ENCODE data around the gene BICRAL. TPM values are rescaled to one million over a fixed set of nuclear protein-coding genes. Genes with fewer than 3 reads are reported as not detected.
"Not testable (repeated sequence)": the region's sequence is repeated elsewhere in the genome, so short reads cannot be mapped to it uniquely, and the experiment has no call there.

The BICRAL gene
- total and polyA plus RNA-seq, 5 donors: 3.9 to 13.6 (median 12.6) TPM

GRCh38 chr6:42901538-42901957, 119.7 kb downstream of the BICRAL start:
- 2% methylated on average over 11 of the region's 11 CpGs for WGBS
- ATAC-seq (peak; percentile 96), DNase-seq (peak; percentile 83 to 89 (median 87))
- no peak overlapping the region for H3K27ac ChIP-seq (ENCODE audit: low read length)
- H3K27me3 ChIP-seq (ENCODE audit: control insufficient read depth, insufficient read depth): no peaks in the 10 kb centered on the region
- no peak overlapping the region for H3K4me3 ChIP-seq (ENCODE audit: low read length)
- H3K9me3 ChIP-seq (ENCODE audit: control insufficient read depth, low read length): no peaks in the 10 kb centered on the region
- intact Hi-C loops (cut with DNase I): loop anchor here (5.0 to 10.0 kb wide), 3 partner anchors 226 to 243 kb away; no protein-coding TSS in a partner anchor
- no peaks in the 10 kb centered on the region for H3K4me1 ChIP-seq (ENCODE audit: control insufficient read depth, insufficient read depth, low read length)

GRCh38 chr6:42902429-42903263, 120.8 kb downstream of the BICRAL start:
- not testable (repeated sequence) for DNase-seq; H3K4me1 ChIP-seq (ENCODE audit: control insufficient read depth, insufficient read depth, low read length); ATAC-seq; H3K4me3 ChIP-seq (ENCODE audit: low read length); H3K9me3 ChIP-seq (ENCODE audit: control insufficient read depth, low read length); H3K27me3 ChIP-seq (ENCODE audit: control insufficient read depth, insufficient read depth)
- WGBS: 48% methylated on average over 22 of the region's 22 CpGs
- intact Hi-C loops (cut with DNase I): loop anchor here (5.0 to 10.0 kb wide), 3 partner anchors 225 to 242 kb away; no protein-coding TSS in a partner anchor
- H3K27ac ChIP-seq (ENCODE audit: low read length): peak overlapping the region; percentile 79

- Histone ChIP-seq H3K27ac (ENCODE audit: low read length) (no peak overlapping the region), H3K4me1 (ENCODE audit: control insufficient read depth, insufficient read depth, low read length) (no peaks in the 10 kb centered on the region), H3K9me3 (ENCODE audit: control insufficient read depth, low read length) (no peaks in the 10 kb centered on the region), H3K4me3 (ENCODE audit: low read length) (no peak overlapping the region), H3K27me3 (ENCODE audit: control insufficient read depth, insufficient read depth) (no peaks in the 10 kb centered on the region)
- no peak for ATAC-seq
- no peak for DNase-seq
- intact Hi-C loops (cut with DNase I): loop anchor here (5.0 to 10.0 kb wide), 3 partner anchors 223 to 240 kb away; no protein-coding TSS in a partner anchor
- WGBS: 88% methylated on average over 10 of the region's 10 CpGs
Observed at GRCh38 chr6:42904467-42904866, 122.6 kb downstream of the BICRAL start.

GRCh38 chr6:42907336-42907735, 125.5 kb downstream of the BICRAL start:
- Histone ChIP-seq H3K4me3 (ENCODE audit: low read length) (no peak overlapping the region), H3K4me1 (ENCODE audit: control insufficient read depth, insufficient read depth, low read length) (no peaks in the 10 kb centered on the region), H3K9me3 (ENCODE audit: control insufficient read depth, low read length) (no peaks in the 10 kb centered on the region), H3K27ac (ENCODE audit: low read length) (no peak overlapping the region), H3K27me3 (ENCODE audit: control insufficient read depth, insufficient read depth) (no peaks in the 10 kb centered on the region)
- peak; percentile 41 to 71 (median 65) for DNase-seq
- WGBS: 21% methylated on average over 5 of the region's 5 CpGs
- peak; percentile 53 to 67 for ATAC-seq
- intact Hi-C loops (cut with DNase I): loop anchor here in 2 of 4 donors (5.0 to 10.0 kb wide), 2 partner anchors 235 to 237 kb away; no protein-coding TSS in a partner anchor

GRCh38 chr6:42909835-42910234, 128.0 kb downstream of the BICRAL start:
- ATAC-seq: no peak
- Histone ChIP-seq H3K27me3 (ENCODE audit: control insufficient read depth, insufficient read depth) (no peaks in the 10 kb centered on the region), H3K9me3 (ENCODE audit: control insufficient read depth, low read length) (no peaks in the 10 kb centered on the region), H3K4me1 (ENCODE audit: control insufficient read depth, insufficient read depth, low read length) (no peaks in the 10 kb centered on the region), H3K27ac (ENCODE audit: low read length) (no peak overlapping the region), H3K4me3 (ENCODE audit: low read length) (no peak overlapping the region)
- 83% methylated on average over 10 of the region's 10 CpGs for WGBS
- DNase-seq: no peak
- intact Hi-C loops (cut with DNase I): loop anchor here in 2 of 4 donors (5.0 to 10.0 kb wide), 2 partner anchors 232 to 235 kb away; no protein-coding TSS in a partner anchor

GRCh38 chr6:42911171-42912021, 129.5 kb downstream of the BICRAL start:
- Histone ChIP-seq H3K9me3 (ENCODE audit: control insufficient read depth, low read length) (no peaks in the 10 kb centered on the region), H3K4me1 (ENCODE audit: control insufficient read depth, insufficient read depth, low read length) (no peaks in the 10 kb centered on the region), H3K4me3 (ENCODE audit: low read length) (peak overlapping the region; percentile 21), H3K27me3 (ENCODE audit: control insufficient read depth, insufficient read depth) (no peaks in the 10 kb centered on the region), H3K27ac (ENCODE audit: low read length) (no peak overlapping the region)
- ATAC-seq (peak in 1 of 2 donors; percentile 30), DNase-seq (no peak)
- 7% methylated on average over 49 of the region's 49 CpGs for WGBS
- intact Hi-C loops (cut with DNase I): no loop called here

GRCh38 chr6:42914546-42914945, 132.7 kb downstream of the BICRAL start:
- no peak overlapping the region for H3K27ac ChIP-seq (ENCODE audit: low read length)
- DNase-seq (no peak), ATAC-seq (no peak)
- H3K4me1 ChIP-seq (ENCODE audit: control insufficient read depth, insufficient read depth, low read length): no peaks in the 10 kb centered on the region
- intact Hi-C loops (cut with DNase I): no loop called here
- 77% methylated on average over 4 of the region's 4 CpGs for WGBS
- no peak overlapping the region for H3K4me3 ChIP-seq (ENCODE audit: low read length)
- no peaks in the 10 kb centered on the region for H3K27me3 ChIP-seq (ENCODE audit: control insufficient read depth, insufficient read depth)
- H3K9me3 ChIP-seq (ENCODE audit: control insufficient read depth, low read length): no peaks in the 10 kb centered on the region

- WGBS: 81% methylated on average over 10 of the region's 10 CpGs
- ATAC-seq (peak in 1 of 2 donors; percentile 26), DNase-seq (no peak)
Observed at GRCh38 chr6:42915732-42916131, 133.9 kb downstream of the BICRAL start, which contains the start of gene PTCRA. Gene PTCRA (plus strand): TSS chr6:42916053. CDS start chr6:42916070, 17 bp downstream.

GRCh38 chr6:42916288-42916687, 134.4 kb downstream of the BICRAL start:
- H3K4me3 ChIP-seq (ENCODE audit: low read length): no peak overlapping the region
- DNase-seq: no peak
- H3K27ac ChIP-seq (ENCODE audit: low read length): no peak overlapping the region
- WGBS: 81% methylated on average over 1 of the region's 1 CpG
- no peak for ATAC-seq
- intact Hi-C loops (cut with DNase I): no loop called here
- no peaks in the 10 kb centered on the region for H3K27me3 ChIP-seq (ENCODE audit: control insufficient read depth, insufficient read depth)
- H3K9me3 ChIP-seq (ENCODE audit: control insufficient read depth, low read length): no peaks in the 10 kb centered on the region
- no peaks in the 10 kb centered on the region for H3K4me1 ChIP-seq (ENCODE audit: control insufficient read depth, insufficient read depth, low read length)

More at GRCh38 chr6:42915732-42916131, 133.9 kb downstream of the BICRAL start, which contains the start of gene PTCRA:
- no peaks in the 10 kb centered on the region for H3K4me1 ChIP-seq (ENCODE audit: control insufficient read depth, insufficient read depth, low read length)
- no peaks in the 10 kb centered on the region for H3K9me3 ChIP-seq (ENCODE audit: control insufficient read depth, low read length)
- intact Hi-C loops (cut with DNase I): no loop called here
- no peaks in the 10 kb centered on the region for H3K27me3 ChIP-seq (ENCODE audit: control insufficient read depth, insufficient read depth)
- no peak within 1 kb of the TSS for H3K27ac ChIP-seq (ENCODE audit: low read length)
- no peak within 1 kb of the TSS for H3K4me3 ChIP-seq (ENCODE audit: low read length)

Measured in right cardiac atrium (tissue), 5 donors.